Esophagus squamous epithelium (tissue), 5 donors: ENCODE results near the gene KLK5. TPM values are rescaled to one million over a fixed set of nuclear protein-coding genes. Genes with fewer than 3 reads are reported as not detected.
"Not testable (repeated sequence)": the region's sequence is repeated elsewhere in the genome, so short reads cannot be mapped to it uniquely, and the experiment has no call there.

Source experiments
- DNase-seq: peaks from one replicate; lab custom pipeline; 2025; lab: John Stamatoyannopoulos, UW
- H3K27ac ChIP-seq, 4 donors: fragments of 200-600 bp; sonication (generic); one replicate each; pipeline ENCODE4 v1.5.1; 2016 to 2019; ENCODE audit warnings: mild to moderate bottlenecking in 1 of 4
- H3K27me3 ChIP-seq, 4 donors: fragments of 200-600 bp; sonication (generic); 1 replicate in 3 of 4; 2 replicates in 1 of 4; pipeline versions ENCODE4 v1.5.1 to v1.6.0; 2017 to 2021; ENCODE audit warnings: antibody characterized with exemption in 1 of 4
- H3K36me3 ChIP-seq, 3 donors: fragments of 200-600 bp; sonication (generic); one replicate each; pipeline ENCODE4 v1.5.1; 2016 to 2019
- H3K4me1 ChIP-seq, 3 donors: fragments of 200-600 bp; sonication (generic); one replicate each; pipeline ENCODE4 v1.5.1; 2017 to 2019
- H3K4me3 ChIP-seq, 4 donors: fragments of 200-600 bp; sonication (generic); 1 replicate in 3 of 4; 2 replicates in 1 of 4; pipeline ENCODE4 v1.5.1; 2016 to 2019; ENCODE audit warnings: mild to moderate bottlenecking in 2 of 4, moderate library complexity in 1 of 4
- H3K9me3 ChIP-seq, 3 donors: fragments of 200-600 bp; sonication (generic); one replicate each; pipeline ENCODE4 v1.5.1; 2016 to 2019
- CTCF ChIP-seq, 6 experiments: fragments of 450-650 bp in 4 of 6; fragments of 200-600 bp in 2 of 6; sonication (generic) in 2 of 6; IDR thresholded peaks; one replicate each; pipeline ENCODE4 v1.5.1; 2016 to 2019; ENCODE audit warnings: antibody characterized with exemption in 6 of 6, mild to moderate bottlenecking in 4 of 6, moderate library complexity in 4 of 6
- POLR2A ChIP-seq, 4 donors: fragments of 450-650 bp; IDR thresholded peaks; one replicate each; pipeline ENCODE4 v1.6.1; 2017; ENCODE audit warnings: antibody characterized with exemption in 4 of 4, mild to moderate bottlenecking in 4 of 4, moderate library complexity in 3 of 4
- WGBS, 2 donors: methylation state at CpG; one replicate each; pipeline ENCODE4 v1.1.5; 2018; 5-methylcytosine and 5-hydroxymethylcytosine counted together
- intact Hi-C: fragments of 100-400 bp; cut with DNase I; formaldehyde crosslinking; loops from one replicate; pipeline ENCODE4 v1.15.0; 2022
- total RNA-seq, 4 donors: library from RNA; depleted of rRNA; stranded (reverse); fragments of >200 nt; gene quantifications; one replicate each; pipeline ENCODE4 v1.1.0, GENCODE V29; 2016
- donor health status: DM: yes; HTN: yes; CAD: no.

KLK5 gene
- total RNA-seq, 4 donors from 2014 or later: 5.9 to 84.7 (median 49.9) TPM

GRCh38 chr19:50998686-50999085, 45.8 kb upstream of the KLK5 start:
- Histone ChIP-seq H3K27ac (no peak overlapping the region), H3K9me3 (no peaks in the 10 kb centered on the region), H3K4me1 (peaks cover 4 to 30% (median 13%) of the 10 kb centered on the region in 3 donors), H3K36me3 (no peaks in the 10 kb centered on the region), H3K4me3 (no peak overlapping the region), H3K27me3 (peaks cover 0 to 54% (median 0%) of the 10 kb centered on the region in 4 donors)
- TF ChIP-seq CTCF (IDR thresholded peaks at IDR 0.05): no peak
- TF ChIP-seq POLR2A (IDR thresholded peaks at IDR 0.05): no peak
- 39 to 51% methylated on average over 4 of the region's 4 CpGs for WGBS, 2 donors
- DNase-seq: no peak
- intact Hi-C loops: no loop called here

GRCh38 chr19:50998061-50998460, 45.2 kb upstream of the KLK5 start:
- no peak for TF ChIP-seq CTCF (IDR thresholded peaks at IDR 0.05)
- no peak for TF ChIP-seq POLR2A (IDR thresholded peaks at IDR 0.05)
- intact Hi-C loops: no loop called here
- WGBS, 2 donors: 67 to 71% methylated on average over 5 of the region's 5 CpGs
- no peak overlapping the region for H3K27ac ChIP-seq
- H3K27me3 ChIP-seq: peaks cover 0 to 48% (median 0%) of the 10 kb centered on the region in 4 donors
- peaks cover 4 to 30% (median 13%) of the 10 kb centered on the region in 3 donors for H3K4me1 ChIP-seq
- H3K9me3 ChIP-seq: no peaks in the 10 kb centered on the region
- H3K4me3 ChIP-seq: no peak overlapping the region
- no peaks in the 10 kb centered on the region for H3K36me3 ChIP-seq
- no peak for DNase-seq

- peaks cover 0 to 15% (median 0%) of the 10 kb centered on the region in 4 donors for H3K27me3 ChIP-seq
- TF ChIP-seq POLR2A (IDR thresholded peaks at IDR 0.05) (no peak), CTCF (IDR thresholded peaks at IDR 0.05) (no peak)
- H3K27ac ChIP-seq: no peak overlapping the region
- intact Hi-C loops: no loop called here
- no peak overlapping the region for H3K4me3 ChIP-seq
- no peak for DNase-seq
- no peaks in the 10 kb centered on the region for H3K9me3 ChIP-seq
- peaks cover 0 to 20% (median 0%) of the 10 kb centered on the region in 3 donors for H3K4me1 ChIP-seq
- 75 to 79% methylated on average over 2 of the region's 2 CpGs for WGBS, 2 donors
- H3K36me3 ChIP-seq: no peaks in the 10 kb centered on the region
Observed at GRCh38 chr19:50994129-50994528, 41.3 kb upstream of the KLK5 start.

- 46 to 54% methylated on average over 2 of the region's 2 CpGs for whole genome bisulfite sequencing, 2 donors
- Histone ChIP-seq H3K27ac (peak overlapping the region; percentile 21 to 70 (median 46)), H3K36me3 (no peaks in the 10 kb centered on the region), H3K9me3 (no peaks in the 10 kb centered on the region), H3K4me3 (no peak overlapping the region), H3K27me3 (peaks cover 0 to 14% (median 0%) of the 10 kb centered on the region in 4 donors), H3K4me1 (peaks cover 0 to 15% (median 0%) of the 10 kb centered on the region in 3 donors)
- TF ChIP-seq POLR2A (IDR thresholded peaks at IDR 0.05) (no peak), CTCF (IDR thresholded peaks at IDR 0.05) (no peak)
- DNase-seq: no peak
- intact Hi-C loops: no loop called here
Observed at GRCh38 chr19:50992666-50993035, 39.8 kb upstream of the KLK5 start.

GRCh38 chr19:50984416-50984815, 31.6 kb upstream of the KLK5 start:
- WGBS, 2 donors: 73 to 74% methylated on average over 14 of the region's 14 CpGs
- Histone ChIP-seq H3K4me1 (peaks cover 1 to 12% (median 4%) of the 10 kb centered on the region in 3 donors), H3K27me3 (peaks cover 0 to 71% (median 0%) of the 10 kb centered on the region in 4 donors)
- H3K27ac ChIP-seq, H3K4me3 ChIP-seq, DNase-seq, H3K9me3 ChIP-seq, H3K36me3 ChIP-seq, intact Hi-C loops: not testable (repeated sequence)
